Calu3 (cell line): ENCODE data around the gene RASSF8. TPM values are rescaled to one million over a fixed set of nuclear protein-coding genes. Genes with fewer than 3 reads are reported as not detected.

Source experiments
- BruUV-seq: library from RNA; stranded (reverse); fragments of 400-500 nt; replicated peaks from 2 replicates; lab custom pipeline; 2021; lab: Mats Ljungman, UMichigan
- CTCF ChIA-PET: fragments of 300-600 bp; sonication (Branson Sonifier 250); formaldehyde crosslinking; loops from one replicate; lab custom pipeline; 2022; ENCODE audit warnings: antibody characterized with exemption; lab: Charles Lee
- DNase-seq: peaks from one replicate; pipeline ENCODE4 v3.0.0; 2022
- H3K27ac Mint-ChIP-seq: one replicate; pipeline ENCODE4 v1.8.0; 2022; ENCODE audit warnings: mixed read lengths; ENCODE audit not compliant: unreplicated experiment
- H3K27me3 Mint-ChIP-seq: one replicate; pipeline ENCODE4 v1.8.0; 2022; ENCODE audit warnings: mixed read lengths; ENCODE audit not compliant: unreplicated experiment
- H3K36me3 Mint-ChIP-seq: one replicate; pipeline ENCODE4 v1.8.0; 2022; ENCODE audit warnings: mild to moderate bottlenecking, moderate library complexity, mixed read lengths; ENCODE audit not compliant: insufficient read depth, unreplicated experiment
- H3K4me1 Mint-ChIP-seq: one replicate; pipeline ENCODE4 v1.8.0; 2022; ENCODE audit warnings: mild to moderate bottlenecking, low read depth, mixed read lengths; ENCODE audit not compliant: unreplicated experiment
- H3K4me3 Mint-ChIP-seq: one replicate; pipeline ENCODE4 v1.8.0; 2022; ENCODE audit warnings: mild to moderate bottlenecking, low read depth, moderate library complexity, mixed read lengths; ENCODE audit not compliant: unreplicated experiment
- H3K9me3 Mint-ChIP-seq: one replicate; pipeline ENCODE4 v1.8.0; 2022; ENCODE audit warnings: low read depth, mixed read lengths; ENCODE audit not compliant: unreplicated experiment
- intact Hi-C: fragments of 100-400 bp; cut with micrococcal nuclease; formaldehyde crosslinking; loops from one replicate; pipeline ENCODE4 v1.10.0; 2022; ENCODE audit not compliant: unreplicated experiment
- total RNA-seq: library from RNA; stranded (reverse); gene quantifications from 2 replicates; pipeline ENCODE4 v1.2.3, GENCODE V29; 2022
- TF ChIP-seq, protein P1 (sequence below): fragments of 200-600 bp; IDR thresholded peaks from one replicate; pipeline ENCODE4 v1.8.0; 2022; ENCODE audit warnings: antibody characterized with exemption; ENCODE audit not compliant: unreplicated experiment

Gene RASSF8
- total RNA-seq, 1 experiment from 2014 or later: 26.6 TPM

DNA sequence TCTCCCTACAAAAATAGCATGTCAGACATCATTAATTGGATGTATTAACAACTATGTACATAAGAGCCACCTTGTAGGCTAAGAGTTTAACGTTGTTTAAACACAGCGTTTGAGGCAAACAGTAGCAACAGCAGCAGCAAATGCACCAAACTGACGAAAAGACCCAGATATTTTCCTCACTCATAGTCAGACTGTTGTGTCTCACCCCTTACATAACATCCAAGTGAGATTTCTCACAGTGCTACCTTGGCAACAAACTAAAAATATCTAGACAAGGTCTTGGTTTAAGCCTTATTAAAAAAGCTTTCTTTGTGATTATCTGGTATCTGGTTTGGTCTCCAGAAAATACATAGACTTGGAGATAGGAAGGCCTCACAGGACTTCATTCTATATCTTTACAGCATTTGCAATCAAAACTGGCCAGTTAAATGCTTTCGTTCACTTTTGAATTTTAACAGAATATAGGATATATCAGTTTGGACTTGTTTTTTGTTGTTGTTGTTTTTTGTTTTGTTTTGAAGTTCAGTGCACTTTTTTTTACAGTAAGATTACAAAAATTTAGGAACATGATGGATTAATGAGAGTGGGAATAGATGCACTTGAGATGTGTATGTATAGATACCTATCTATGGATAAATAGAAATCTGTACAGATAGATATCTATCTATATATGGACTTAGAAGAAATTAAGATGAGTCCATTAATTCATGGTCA, 162.2 kb downstream of the RASSF8 start:
- TF ChIP-seq, protein P1, sequence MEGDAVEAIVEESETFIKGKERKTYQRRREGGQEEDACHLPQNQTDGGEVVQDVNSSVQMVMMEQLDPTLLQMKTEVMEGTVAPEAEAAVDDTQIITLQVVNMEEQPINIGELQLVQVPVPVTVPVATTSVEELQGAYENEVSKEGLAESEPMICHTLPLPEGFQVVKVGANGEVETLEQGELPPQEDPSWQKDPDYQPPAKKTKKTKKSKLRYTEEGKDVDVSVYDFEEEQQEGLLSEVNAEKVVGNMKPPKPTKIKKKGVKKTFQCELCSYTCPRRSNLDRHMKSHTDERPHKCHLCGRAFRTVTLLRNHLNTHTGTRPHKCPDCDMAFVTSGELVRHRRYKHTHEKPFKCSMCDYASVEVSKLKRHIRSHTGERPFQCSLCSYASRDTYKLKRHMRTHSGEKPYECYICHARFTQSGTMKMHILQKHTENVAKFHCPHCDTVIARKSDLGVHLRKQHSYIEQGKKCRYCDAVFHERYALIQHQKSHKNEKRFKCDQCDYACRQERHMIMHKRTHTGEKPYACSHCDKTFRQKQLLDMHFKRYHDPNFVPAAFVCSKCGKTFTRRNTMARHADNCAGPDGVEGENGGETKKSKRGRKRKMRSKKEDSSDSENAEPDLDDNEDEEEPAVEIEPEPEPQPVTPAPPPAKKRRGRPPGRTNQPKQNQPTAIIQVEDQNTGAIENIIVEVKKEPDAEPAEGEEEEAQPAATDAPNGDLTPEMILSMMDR: no peak
- intact Hi-C loops: loop anchor here (5.0 kb wide), 2 partner anchors 67 to 402 kb away; no protein-coding TSS in a partner anchor
- Mint-ChIP-seq H3K9me3 (no peaks in the 10 kb centered on the region), H3K4me3 (no peak overlapping the region), H3K36me3 (peaks cover 43% of the 10 kb centered on the region), H3K27me3 (no peaks in the 10 kb centered on the region), H3K27ac (no peak overlapping the region), H3K4me1 (peaks cover 25% of the 10 kb centered on the region)
- DNase-seq: no peak
- CTCF ChIA-PET: interaction anchor here (1.1 to 1.3 kb wide), 3 partner anchors 10 to 154 kb away, joined by 3 to 7 read pairs (median 3); no protein-coding TSS in a partner anchor
- no TSS peak for BruUV-seq

DNA sequence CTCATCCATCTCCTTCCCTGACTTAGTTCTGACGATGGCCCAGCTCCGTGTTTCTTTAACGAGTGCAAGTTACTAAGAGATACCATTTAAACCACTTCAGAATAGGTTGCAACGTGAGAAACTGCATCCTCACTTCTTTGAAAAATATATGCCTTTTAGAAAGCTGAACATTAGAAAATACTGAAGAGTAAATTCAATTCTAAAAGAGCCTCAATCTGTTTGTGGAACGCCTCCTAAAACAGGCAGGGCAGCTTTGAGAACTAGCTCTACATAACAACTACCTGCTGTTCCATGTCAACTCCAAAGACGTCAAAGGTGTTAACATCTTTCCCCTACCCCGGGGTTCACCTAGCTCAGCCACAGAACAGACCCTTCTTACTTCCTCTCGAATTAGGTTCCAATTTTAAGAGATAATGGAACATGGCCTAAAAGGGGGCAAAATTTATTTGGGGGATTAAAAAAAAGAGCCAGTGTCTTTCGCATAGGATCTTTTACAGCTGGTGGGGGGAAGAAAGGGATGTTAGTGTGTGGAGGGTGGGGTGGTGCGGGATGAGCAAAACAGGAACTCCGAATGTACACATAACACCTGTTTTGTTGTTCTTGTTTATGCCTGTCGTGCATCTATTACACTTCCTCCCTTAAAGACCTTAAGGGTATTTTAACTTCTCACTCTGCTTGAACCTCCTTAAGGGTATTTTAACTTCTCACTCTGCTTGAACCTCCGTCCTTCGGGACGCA, 163.0 kb downstream of the RASSF8 start:
- Mint-ChIP-seq H3K27ac (peak overlapping the region; percentile 74), H3K9me3 (no peaks in the 10 kb centered on the region), H3K4me3 (peak overlapping the region; percentile 79), H3K36me3 (peaks cover 51% of the 10 kb centered on the region), H3K4me1 (peaks cover 25% of the 10 kb centered on the region), H3K27me3 (no peaks in the 10 kb centered on the region)
- intact Hi-C loops: loop anchor here (5.0 kb wide), 2 partner anchors 66 to 401 kb away; no protein-coding TSS in a partner anchor
- CTCF ChIA-PET: interaction anchor here (0.6 to 4.3 kb wide), 9 partner anchors 20 to 1914 kb away, joined by 3 to 26 read pairs (median 4); no protein-coding TSS in a partner anchor
- TSS peak; percentile 3 for BruUV-seq
- no peak for DNase-seq
- TF ChIP-seq, protein P1: no peak

GRCh38 chr12:26122061-26122680, 163.7 kb downstream of the RASSF8 start:
- H3K27me3 Mint-ChIP-seq: peaks cover 3% of the 10 kb centered on the region
- DNase-seq: peak; percentile 44
- H3K27ac Mint-ChIP-seq: peak overlapping the region; percentile 74
- peaks cover 55% of the 10 kb centered on the region for H3K36me3 Mint-ChIP-seq
- H3K9me3 Mint-ChIP-seq: no peaks in the 10 kb centered on the region
- intact Hi-C loops: loop anchor here (5.0 kb wide), 2 partner anchors 65 to 400 kb away; no protein-coding TSS in a partner anchor
- TF ChIP-seq, protein P1: no peak
- peak overlapping the region; percentile 79 for H3K4me3 Mint-ChIP-seq
- CTCF ChIA-PET: interaction anchor here (0.6 to 4.3 kb wide), 7 partner anchors 21 to 196 kb away, joined by 3 to 26 read pairs (median 3); no protein-coding TSS in a partner anchor
- BruUV-seq: no TSS peak
- peaks cover 29% of the 10 kb centered on the region for H3K4me1 Mint-ChIP-seq
